HG03175 (cell line): Measurements from ENCODE around the gene PHKB.
"Not testable (repeated sequence)": the region's sequence is repeated elsewhere in the genome, so short reads cannot be mapped to it uniquely, and the experiment has no call there.

Source experiments
- ATAC-seq: cut with Tn5 transposase; IDR thresholded peaks from one replicate; pipeline ENCODE4 v1.9.1; 2021; ENCODE audit warnings: mild to moderate bottlenecking, moderate library complexity; ENCODE audit not compliant: unreplicated experiment

Gene PHKB

DNA sequence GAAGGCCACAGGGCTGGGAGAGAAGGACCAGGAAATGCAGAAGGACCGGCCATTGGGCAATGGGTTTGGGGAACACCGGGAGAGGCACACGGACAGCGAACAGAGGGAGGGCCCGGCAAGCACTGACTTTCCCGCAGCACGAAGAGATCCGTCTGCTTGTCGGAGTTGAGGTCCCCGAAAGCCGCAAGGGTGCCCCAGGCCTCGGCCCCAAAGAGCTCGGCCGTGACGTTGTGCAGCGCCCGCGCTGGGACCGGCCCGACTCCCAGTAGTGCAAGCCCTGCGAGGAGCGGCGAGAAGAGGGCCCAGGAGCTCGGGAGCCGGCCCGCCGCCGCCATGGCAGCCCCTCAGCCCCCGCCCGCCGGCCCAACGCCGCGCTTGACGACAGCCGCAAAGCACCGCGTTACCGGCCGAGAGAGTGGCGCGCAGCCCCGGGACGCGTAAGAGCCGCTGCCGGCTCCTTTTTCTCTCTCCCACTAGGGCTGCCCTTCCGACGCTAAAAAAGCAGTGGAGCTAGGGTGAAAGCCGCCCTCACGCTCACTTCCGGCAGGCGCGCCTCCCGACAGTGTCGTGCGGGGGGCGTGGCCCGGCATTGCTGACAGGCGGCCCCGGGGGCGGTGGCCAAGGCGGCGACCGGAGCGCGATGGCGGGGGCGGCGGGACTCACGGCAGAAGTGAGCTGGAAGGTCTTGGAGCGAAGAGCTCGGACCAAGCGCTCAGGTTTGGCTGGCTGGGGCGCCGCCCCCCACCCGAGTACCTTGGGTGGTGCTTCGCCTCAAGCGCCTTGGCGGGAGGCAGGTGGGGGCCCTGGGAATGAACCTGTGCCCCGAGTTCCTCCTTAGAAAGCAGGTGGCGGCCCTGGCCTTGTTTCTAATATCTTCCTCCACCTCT lies at the start of gene PHKB, which contains the start of gene ITFG1:
Gene PHKB (plus strand): TSS at position 621 of the 887 bp plus-strand sequence. CDS start 20 bp downstream, at position 641.
Gene ITFG1 (minus strand): TSS at position 353 of the 887 bp plus-strand sequence. CDS start 18 bp downstream, at position 335.
- peak; percentile 75 for ATAC-seq

DNA sequence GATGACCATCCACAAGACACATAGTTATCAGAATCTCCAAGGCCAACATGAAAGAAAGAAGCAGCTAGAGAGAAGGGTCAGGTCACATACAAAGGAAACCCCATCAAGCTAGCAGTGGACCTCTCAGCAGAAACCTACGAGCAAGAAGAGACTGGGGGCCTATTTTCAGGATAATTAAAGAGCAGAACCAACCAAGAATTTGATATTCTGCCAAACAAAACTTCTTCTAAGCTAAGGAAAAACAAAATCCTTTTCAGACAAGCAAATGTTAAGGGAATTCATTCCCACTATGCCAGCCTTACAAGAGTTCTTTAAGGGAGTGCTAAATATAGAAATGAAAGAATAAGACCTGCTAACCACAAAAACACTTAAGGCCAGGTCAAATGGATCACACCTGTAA lies 48.1 kb upstream of the PHKB start:
- ATAC-seq = no peak

DNA sequence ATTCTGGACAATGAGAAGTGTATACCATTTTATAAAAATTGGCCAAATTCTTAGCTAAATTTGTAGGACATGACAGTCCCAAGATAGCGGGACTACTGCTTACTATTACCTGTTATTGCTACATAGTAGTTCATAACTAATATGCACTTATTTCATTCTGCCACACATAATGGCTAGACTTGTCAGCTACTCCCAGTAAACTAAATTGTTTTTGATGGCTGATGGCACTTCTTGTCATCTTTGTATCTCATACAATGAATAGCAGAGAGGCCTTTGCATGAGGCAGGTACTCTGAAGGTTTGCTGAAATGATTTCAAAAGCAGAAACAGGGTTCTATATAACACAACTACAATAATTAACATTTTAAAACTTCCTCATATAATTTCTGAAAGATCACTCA lies 44.3 kb upstream of the PHKB start:
- no peak for ATAC-seq

GRCh38 chr16:47424846-47425245 lies 36.3 kb upstream of the PHKB start:
- ATAC-seq = no peak

DNA sequence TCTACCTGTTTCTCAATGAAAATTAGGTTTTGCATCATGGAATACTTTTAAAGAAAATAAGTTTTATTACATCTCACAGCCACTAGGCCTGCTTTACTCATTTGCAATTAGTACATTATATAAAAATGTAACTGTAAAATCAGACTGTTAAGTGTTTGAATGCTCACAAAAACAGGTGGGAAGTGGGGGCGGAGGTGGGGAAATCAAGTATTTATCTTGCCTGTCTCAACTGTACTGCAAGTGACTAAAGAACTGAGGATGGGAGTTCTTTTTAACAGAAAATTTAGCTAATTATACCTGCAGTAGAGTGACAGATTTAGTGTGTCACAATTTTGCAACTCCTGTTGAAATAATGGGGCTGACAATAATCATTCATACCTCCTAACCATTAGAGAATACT lies 34.3 kb upstream of the PHKB start:
- ATAC-seq = no peak

GRCh38 chr16:47431960-47432359 lies 29.2 kb upstream of the PHKB start:
- no peak for ATAC-seq

DNA sequence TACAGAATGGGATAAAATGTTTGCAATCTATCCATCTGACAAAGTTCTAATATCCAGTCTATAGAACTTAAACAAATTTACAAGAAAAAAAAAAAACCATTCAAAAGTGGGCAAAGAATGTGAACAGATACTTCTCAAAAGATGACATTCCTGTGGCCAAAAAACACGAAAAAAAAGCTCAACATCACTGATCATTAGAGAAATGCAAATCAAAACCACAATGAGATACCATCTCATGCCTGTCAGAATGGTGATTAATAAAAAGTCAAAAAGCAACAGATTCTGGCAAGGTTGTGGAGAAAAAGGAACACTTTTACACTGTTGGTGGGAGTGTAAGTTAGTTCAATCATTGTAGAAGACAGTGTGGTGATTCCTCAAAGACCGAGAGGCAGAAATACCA lies 26.9 kb upstream of the PHKB start:
- ATAC-seq = not testable (repeated sequence)

DNA sequence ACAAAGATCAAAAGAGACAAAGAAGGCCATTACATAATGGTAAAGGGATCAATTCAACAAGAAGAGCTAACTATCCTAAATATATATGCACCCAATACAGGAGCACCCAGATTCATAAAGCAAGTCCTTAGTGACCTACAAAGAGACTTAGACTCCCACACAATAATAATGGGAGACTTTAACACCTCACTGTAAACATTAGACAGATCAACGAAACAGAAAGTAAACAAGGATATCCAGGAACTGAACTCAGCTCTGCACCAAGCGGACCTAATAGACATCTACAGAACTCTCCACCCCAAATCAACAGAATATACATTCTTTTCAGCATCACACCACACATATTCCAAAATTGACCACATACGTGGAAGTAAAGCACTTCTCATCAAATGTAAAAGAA lies 21.1 kb upstream of the PHKB start:
- not testable (repeated sequence) for ATAC-seq

GRCh38 chr16:47442884-47443283 lies 18.2 kb upstream of the PHKB start:
- ATAC-seq = not testable (repeated sequence)

GRCh38 chr16:47446431-47446830 lies 14.7 kb upstream of the PHKB start:
- ATAC-seq = no peak

DNA sequence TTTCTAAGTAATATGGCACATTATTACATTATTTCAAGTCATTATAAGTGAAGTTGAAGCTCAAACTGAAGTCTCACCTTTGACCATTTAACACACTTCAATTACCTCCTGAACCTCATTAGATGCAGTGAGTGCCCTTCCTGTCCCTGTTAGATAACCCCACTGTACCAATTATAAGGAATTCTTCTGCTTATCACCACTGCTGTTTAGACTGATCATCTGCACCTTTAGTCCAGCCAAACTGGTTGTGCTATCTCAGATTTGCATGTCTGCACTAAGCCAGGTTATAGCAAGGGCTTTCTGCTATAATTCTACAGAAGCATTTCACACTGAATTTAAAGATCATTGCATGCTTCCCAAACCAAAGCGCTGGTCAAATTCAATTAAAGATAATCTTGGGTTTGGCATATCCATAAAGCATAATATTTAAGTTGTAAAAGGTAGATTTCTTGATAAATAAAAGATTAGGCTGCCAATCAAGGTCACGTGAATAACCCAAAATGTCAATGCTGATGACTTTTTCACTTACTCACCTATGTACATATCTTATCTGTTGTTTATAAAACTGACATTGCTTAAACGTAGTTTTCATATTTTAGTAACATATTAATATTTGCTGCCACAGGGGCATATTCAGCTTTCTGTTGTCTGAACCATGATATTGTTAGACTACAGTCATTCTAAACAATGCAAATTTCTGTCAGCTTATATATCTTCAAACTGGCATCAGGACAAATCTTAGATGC lies 12.1 kb upstream of the PHKB start:
- no peak for ATAC-seq

DNA sequence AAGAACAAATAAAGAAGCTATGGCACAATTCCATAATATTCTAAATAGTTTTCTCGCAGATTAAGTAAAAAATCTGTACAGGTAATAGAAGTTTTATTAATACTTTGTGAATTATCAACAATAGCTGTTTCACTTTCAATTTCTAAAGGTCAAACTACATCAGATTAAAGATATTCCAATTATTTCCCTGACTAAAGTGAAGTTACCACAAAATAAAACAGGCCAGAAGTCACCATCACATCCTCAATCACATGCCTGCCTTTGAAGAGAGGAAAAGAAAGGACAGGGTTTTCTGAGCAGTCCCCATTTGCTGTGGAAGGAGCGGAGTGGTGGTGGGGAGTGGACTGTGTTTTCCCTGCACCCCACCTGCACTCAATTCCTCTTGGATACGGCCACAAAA lies 11.3 kb upstream of the PHKB start:
- no peak for ATAC-seq

DNA sequence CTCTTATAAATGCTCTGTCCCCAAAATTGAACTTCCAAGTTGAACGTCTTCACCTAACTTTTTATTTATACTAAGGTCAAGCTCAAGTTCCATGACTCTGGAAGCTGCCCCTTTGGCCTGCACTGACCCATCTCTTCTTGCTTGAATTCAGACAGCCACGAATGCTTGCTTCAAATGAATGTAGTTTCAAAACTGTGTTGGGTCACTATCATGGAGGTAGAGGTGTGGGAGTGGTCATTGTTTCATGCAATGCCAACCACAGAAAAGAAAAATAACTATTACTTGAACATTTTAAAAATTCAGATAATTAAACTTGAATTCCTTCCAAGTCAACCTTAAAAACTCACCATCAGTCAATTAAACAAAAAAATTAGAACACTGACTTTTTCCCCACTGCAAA lies 2.8 kb upstream of the PHKB start:
- ATAC-seq = no peak

- ATAC-seq = no peak
Observed at GRCh38 chr16:47459603-47460002, 1.5 kb upstream of the PHKB start.

GRCh38 chr16:47460359-47460710 lies 796 bp upstream of the PHKB start:
- ATAC-seq = no peak

- peak; percentile 35 for ATAC-seq
Observed at GRCh38 chr16:47461598-47462266, 601 bp downstream of the PHKB start.

DNA sequence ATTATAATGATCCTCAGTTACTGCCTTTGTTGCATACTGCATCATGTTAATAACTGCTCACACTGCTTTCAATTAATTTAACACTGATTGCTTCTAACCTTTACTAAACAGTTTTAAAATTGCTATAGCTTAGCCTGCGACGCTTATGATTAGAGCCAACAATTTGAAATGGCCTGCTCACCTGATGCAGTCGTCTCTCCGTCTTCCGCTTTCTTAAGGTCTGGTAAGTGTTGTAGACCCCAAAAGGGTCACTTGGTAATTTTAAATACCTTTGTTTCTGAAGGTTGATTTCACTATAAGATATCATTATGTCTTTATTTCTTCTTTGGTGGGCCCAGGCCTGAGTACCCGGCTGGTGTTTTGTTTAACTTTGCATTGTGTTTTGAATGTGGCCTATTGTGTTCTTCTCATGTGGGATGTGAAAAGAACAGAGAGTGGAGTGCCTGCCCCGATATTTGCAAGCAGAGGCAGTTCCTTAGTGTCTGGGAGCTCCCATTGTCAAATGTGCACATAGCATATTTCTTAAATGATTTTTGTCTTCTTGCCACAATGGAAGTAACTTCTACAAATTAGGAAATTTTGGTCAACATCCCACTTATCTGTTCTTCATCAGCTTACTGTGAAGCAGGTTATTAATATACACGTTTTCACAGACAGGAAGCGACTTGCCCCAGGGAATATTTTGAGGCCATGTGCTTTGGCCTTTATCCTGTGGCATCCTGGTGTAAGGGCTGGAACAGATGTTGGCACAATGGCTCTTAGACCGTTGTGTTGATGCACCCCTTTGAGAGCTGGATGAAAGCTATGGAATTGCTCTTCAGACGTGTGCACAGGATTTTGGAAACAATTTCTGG lies 2.9 kb downstream of the PHKB start:
- no peak for ATAC-seq

- ATAC-seq = no peak
Observed at GRCh38 chr16:47465919-47466630, 4.9 kb downstream of the PHKB start.

DNA sequence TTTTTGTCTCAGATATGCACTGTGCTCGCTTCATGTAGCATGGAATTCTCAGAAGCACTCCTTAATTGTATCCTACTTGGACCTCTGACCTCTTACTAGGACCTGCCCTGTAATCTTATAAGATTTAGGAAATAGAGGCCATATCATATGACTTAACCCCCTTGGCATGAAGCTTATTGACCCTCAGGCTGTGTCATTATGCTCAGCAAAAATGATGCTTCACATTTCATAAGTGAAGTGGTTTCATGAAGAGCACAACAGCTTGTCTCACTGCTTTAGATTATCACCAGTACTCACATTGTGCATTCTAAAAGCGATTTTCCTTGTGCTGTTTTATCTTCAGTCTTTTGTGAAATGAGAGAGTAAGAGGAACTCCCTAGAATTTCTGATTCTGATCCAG lies 6.4 kb downstream of the PHKB start:
- no peak for ATAC-seq
